HG02678 (cell line): ENCODE results near the gene DAB1.

ENCODE experiments used
- ATAC-seq: cut with Tn5 transposase; IDR thresholded peaks from one replicate; pipeline ENCODE4 v1.9.1; 2021; ENCODE audit warnings: mild to moderate bottlenecking, moderate library complexity; ENCODE audit not compliant: unreplicated experiment

DAB1 gene

GRCh38 chr1:57131701-57132394 lies 292.0 kb downstream of the DAB1 start:
- no peak for ATAC-seq

DNA sequence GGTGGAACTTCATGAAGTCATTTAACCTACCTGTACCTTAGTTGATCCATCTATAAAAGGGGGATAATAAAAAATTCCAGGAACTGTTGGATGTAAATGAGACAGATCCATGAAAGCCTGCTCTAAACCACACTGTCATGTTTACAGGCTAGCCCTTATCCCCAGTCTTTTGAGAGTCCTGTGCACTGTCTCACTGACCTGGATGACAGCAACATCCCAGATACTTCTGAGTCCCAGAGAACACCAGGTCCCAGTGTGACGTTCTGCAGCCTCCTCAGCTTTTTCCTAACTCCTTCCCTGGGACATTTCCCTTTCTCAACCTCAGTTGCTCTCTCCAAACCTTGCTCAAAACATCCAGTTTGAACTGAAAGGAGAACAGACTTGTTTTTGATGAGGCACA lies 292.6 kb downstream of the DAB1 start:
- no peak for ATAC-seq

- no peak for ATAC-seq
These were observed 294.0 kb downstream of the DAB1 start for GRCh38 chr1:57129865-57130264.

DNA sequence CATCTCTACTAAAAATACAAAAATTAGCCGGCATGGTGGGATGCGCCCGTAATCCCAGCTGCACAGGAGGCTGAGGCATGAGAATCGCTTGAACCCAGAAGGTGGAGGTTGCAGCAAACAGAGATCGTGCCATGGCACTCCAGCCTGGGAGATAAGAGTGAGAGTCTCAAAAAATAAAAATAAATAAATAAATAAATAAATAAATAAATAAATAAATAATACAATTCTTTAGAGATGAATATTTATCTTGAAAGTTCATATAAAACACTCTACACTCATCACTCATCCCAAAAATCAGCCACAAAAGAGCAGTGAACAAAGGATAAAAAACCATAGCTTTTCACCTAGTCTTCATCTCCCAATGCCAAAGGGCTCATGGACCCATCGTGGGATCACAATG lies 295.9 kb downstream of the DAB1 start:
- ATAC-seq, result no peak

GRCh38 chr1:57124768-57125446 lies 299.0 kb downstream of the DAB1 start:
- ATAC-seq, result no peak

GRCh38 chr1:57124170-57124569 lies 299.7 kb downstream of the DAB1 start:
- ATAC-seq, result no peak

- no peak for ATAC-seq
These were observed 301.8 kb downstream of the DAB1 start for GRCh38 chr1:57122031-57122430.

GRCh38 chr1:57118948-57119603 lies 304.8 kb downstream of the DAB1 start:
- no peak for ATAC-seq

- ATAC-seq, result no peak
These were observed 306.1 kb downstream of the DAB1 start for GRCh38 chr1:57117753-57118152.

- no peak for ATAC-seq
These were observed 307.0 kb downstream of the DAB1 start for GRCh38 chr1:57116871-57117270.

- ATAC-seq, result no peak
These were observed 308.7 kb downstream of the DAB1 start for GRCh38 chr1:57115030-57115614.

- ATAC-seq, result no peak
These were observed 311.7 kb downstream of the DAB1 start for GRCh38 chr1:57112148-57112547.

GRCh38 chr1:57111175-57111574 lies 312.7 kb downstream of the DAB1 start:
- no peak for ATAC-seq

- no peak for ATAC-seq
These were observed 314.0 kb downstream of the DAB1 start for GRCh38 chr1:57109883-57110282.

DNA sequence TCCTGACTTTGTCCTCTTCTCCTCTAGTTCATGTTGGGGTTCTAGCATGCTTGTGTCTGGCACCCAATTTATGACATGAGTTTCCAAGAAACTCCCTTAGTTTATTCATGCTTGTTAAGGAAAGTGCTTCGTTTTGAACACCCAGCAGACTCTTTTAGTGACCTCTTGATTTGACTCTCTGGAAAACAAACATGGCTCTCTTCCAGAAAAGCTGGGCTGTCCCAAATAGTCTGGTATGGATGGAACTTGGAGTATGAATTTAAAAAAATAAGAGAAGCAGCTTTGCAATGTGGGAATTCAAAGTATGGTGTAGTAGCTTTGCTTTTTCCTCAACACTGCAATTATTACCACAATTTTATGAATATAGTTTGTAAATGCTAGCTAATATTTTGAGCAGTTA lies 314.6 kb downstream of the DAB1 start:
- no peak for ATAC-seq

DNA sequence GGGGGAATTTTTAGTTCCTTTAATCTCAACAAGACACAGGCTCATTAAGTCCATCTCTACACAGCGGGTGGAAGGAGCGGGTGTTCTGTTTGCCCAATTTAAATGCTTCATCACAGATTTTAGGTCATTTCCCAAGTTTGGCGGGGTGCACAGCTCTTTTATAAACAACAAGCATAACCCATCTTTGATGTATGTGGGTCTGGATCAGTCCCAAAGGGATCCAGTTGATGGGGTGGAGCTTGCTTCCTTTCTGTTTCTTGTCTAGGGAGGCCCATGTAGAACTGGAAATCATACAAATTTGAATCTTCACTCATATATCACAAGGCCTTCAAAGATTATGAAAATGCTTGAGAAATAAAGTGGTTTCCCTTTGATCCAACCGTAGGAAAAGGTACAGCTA lies 317.6 kb downstream of the DAB1 start:
- ATAC-seq, result no peak

GRCh38 chr1:57102561-57103326 lies 321.1 kb downstream of the DAB1 start:
- ATAC-seq, result no peak

- ATAC-seq, result no peak
These were observed 322.7 kb downstream of the DAB1 start for GRCh38 chr1:57101209-57101608.

DNA sequence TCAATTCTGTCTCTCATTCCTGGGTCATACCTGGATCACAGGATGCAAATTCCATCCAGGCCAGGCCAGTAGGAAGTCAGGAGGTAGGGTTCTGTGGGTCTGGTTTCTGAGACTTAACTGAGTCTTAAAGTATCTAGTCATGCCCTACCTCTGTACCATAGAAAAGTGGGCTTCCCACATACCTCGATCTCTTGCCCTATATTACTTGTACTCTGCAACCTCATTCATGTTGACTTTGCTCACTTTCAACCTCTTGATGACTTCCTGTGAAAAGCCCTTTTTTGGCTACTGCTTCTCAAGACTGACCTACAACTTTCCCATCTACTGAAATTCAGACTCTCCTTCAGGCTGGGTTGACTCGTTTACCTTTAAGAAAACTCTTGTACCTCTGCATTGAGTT lies 329.1 kb downstream of the DAB1 start:
- no peak for ATAC-seq

DNA sequence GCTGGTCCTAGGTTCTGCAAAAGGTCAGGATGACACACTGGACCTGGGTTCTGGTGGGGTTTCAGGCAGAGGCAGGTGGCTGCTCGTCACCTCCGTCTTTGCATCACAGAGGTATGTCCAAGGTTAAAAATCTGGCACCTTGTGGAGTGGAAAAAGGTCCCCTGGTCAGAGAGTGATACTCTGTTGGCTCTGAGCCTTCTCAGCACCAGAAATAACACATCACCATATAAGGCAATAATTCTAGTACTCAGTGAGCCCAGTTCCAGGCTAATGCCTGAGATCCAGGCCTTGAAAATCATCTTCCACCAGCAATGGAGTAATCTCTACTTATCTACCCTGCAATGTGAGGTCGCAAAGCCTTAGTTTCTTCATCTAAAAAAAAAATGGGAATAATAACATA lies 330.7 kb downstream of the DAB1 start:
- ATAC-seq, result no peak

GRCh38 chr1:57091642-57092041 lies 332.2 kb downstream of the DAB1 start:
- ATAC-seq, result no peak
